ENCODE results near the gene SPEG.
A peak's percentile ranks its signal among the peaks of the same experiment; 100 is the strongest.

SPEG gene

GRCh38 chr2:219430633-219431615 is 3.7 kb upstream of the SPEG start:
- Histone ChIP-seq H3K9me2 (replicated peaks; ENCODE audit: control insufficient read depth, low read length) (no peaks in the 10 kb centered on the region), H3K9me3 (ENCODE audit: control insufficient read depth, insufficient read depth, low read length) (no peaks in the 10 kb centered on the region), H3F3A (ENCODE audit: control insufficient read depth, insufficient read depth) (no peaks in the 10 kb centered on the region), H3K4me2 (ENCODE audit: low read length) (no peak overlapping the region), H3K27me3 (ENCODE audit: control insufficient read depth, low read length) (no peaks in the 10 kb centered on the region; the same call in 1 of the 2 replicates), H3K4me3 (ENCODE audit: low read length) (no peak overlapping the region), H3K27ac (ENCODE audit: low read depth, low read length) (no peak overlapping the region), H3K36me3 (ENCODE audit: control insufficient read depth, low read length) (no peaks in the 10 kb centered on the region), H3K79me2 (ENCODE audit: control insufficient read depth, low read length) (no peaks in the 10 kb centered on the region), H3K4me1 (ENCODE audit: control insufficient read depth, low read length) (no peaks in the 10 kb centered on the region), H4K20me1 (ENCODE audit: control insufficient read depth, insufficient read depth, low read depth, low read length) (no peaks in the 10 kb centered on the region)
- TF ChIP-seq EZH2phosphoT487 (IDR thresholded peaks at IDR 0.05; ENCODE audit: borderline replicate concordance, low read length) (no peak), CTCF (IDR thresholded peaks at IDR 0.05; ENCODE audit: low read depth, low read length, poor library complexity, severe bottlenecking) (no peak)

- Histone ChIP-seq H3K36me3 (ENCODE audit: control insufficient read depth, low read length) (no peaks in the 10 kb centered on the region), H3K9me2 (replicated peaks; ENCODE audit: control insufficient read depth, low read length) (no peaks in the 10 kb centered on the region), H3K79me2 (ENCODE audit: control insufficient read depth, low read length) (no peaks in the 10 kb centered on the region), H3K4me3 (ENCODE audit: low read length) (no peak overlapping the region), H3F3A (ENCODE audit: control insufficient read depth, insufficient read depth) (no peaks in the 10 kb centered on the region), H3K9me3 (ENCODE audit: control insufficient read depth, insufficient read depth, low read length) (no peaks in the 10 kb centered on the region), H4K20me1 (ENCODE audit: control insufficient read depth, insufficient read depth, low read depth, low read length) (no peaks in the 10 kb centered on the region), H3K4me1 (ENCODE audit: control insufficient read depth, low read length) (no peaks in the 10 kb centered on the region), H3K27ac (ENCODE audit: low read depth, low read length) (no peak overlapping the region), H3K27me3 (ENCODE audit: control insufficient read depth, low read length) (peaks cover 9% of the 10 kb centered on the region), H3K4me2 (ENCODE audit: low read length) (no peak overlapping the region)
- TF ChIP-seq CTCF (IDR thresholded peaks at IDR 0.05; ENCODE audit: low read depth, low read length, poor library complexity, severe bottlenecking) (peak; percentile 74), EZH2phosphoT487 (IDR thresholded peaks at IDR 0.05; ENCODE audit: borderline replicate concordance, low read length) (no peak)
These were observed 776 bp upstream of the SPEG start for GRCh38 chr2:219433666-219434467.

- no peaks in the 10 kb centered on the region for H3K4me1 ChIP-seq (ENCODE audit: control insufficient read depth, low read length)
- H3K4me3 ChIP-seq (ENCODE audit: low read length), result no peak overlapping the region
- H3F3A ChIP-seq (ENCODE audit: control insufficient read depth, insufficient read depth), result no peaks in the 10 kb centered on the region
- H3K79me2 ChIP-seq (ENCODE audit: control insufficient read depth, low read length), result no peaks in the 10 kb centered on the region
- H3K27me3 ChIP-seq (ENCODE audit: control insufficient read depth, low read length), result peaks cover 13% of the 10 kb centered on the region
- TF ChIP-seq EZH2phosphoT487 (IDR thresholded peaks at IDR 0.05; ENCODE audit: borderline replicate concordance, low read length) (no peak), CTCF (IDR thresholded peaks at IDR 0.05; ENCODE audit: low read depth, low read length, poor library complexity, severe bottlenecking) (no peak)
- no peaks in the 10 kb centered on the region for H3K36me3 ChIP-seq (ENCODE audit: control insufficient read depth, low read length)
- no peaks in the 10 kb centered on the region for H3K9me3 ChIP-seq (ENCODE audit: control insufficient read depth, insufficient read depth, low read length)
- H3K27ac ChIP-seq (ENCODE audit: low read depth, low read length), result no peak overlapping the region
- no peaks in the 10 kb centered on the region for H4K20me1 ChIP-seq (ENCODE audit: control insufficient read depth, insufficient read depth, low read depth, low read length)
- H3K4me2 ChIP-seq (ENCODE audit: low read length), result no peak overlapping the region
- no peaks in the 10 kb centered on the region for H3K9me2 ChIP-seq (replicated peaks; ENCODE audit: control insufficient read depth, low read length)
These were observed 250 bp upstream of the SPEG start for GRCh38 chr2:219434468-219434717.

Data from DOHH2 (cell line).